ENCODE measurements around the gene FOXA2. TPM values are rescaled to one million over a fixed set of nuclear protein-coding genes. Genes with fewer than 3 reads are reported as not detected.

Gene FOXA2
- total and polyA plus RNA-seq, 2 of the 13 experiments (the other 11 are each of a cell fraction or from before 2014, with no cell fraction given) = 8.8 to 12.2 TPM

DNA sequence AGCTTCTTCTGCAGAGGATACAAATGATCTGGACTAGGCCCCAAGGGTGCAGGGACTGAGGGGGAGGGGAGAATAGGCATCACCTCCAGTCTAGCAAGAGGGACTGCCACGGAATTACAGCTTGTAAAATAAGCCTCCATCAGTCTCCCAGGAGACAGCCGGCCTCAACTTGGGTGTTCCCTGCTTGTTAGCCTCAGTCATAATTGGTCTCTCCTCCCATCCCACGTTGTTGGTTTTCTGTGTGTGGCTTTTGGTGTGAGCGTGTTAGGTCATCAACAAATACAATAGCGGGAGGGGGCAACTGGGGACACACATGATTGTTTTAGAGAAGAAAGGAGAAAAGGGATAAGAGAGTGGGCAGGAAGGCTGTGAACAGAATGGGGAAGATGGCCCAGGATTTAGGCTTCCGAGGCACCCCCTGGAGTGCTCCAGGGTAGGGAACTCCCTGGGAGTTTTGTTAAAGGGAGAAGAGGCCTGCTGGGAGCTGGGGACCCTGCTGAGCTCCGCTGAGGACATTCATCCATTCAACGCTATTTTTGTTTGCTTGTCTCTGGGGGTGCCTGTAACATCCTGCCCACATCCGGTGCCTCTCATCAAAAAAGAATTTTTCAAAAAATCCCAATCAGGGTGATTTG, 9.2 kb downstream of the FOXA2 start (continued):
- TF ChIP-seq, protein P1, sequence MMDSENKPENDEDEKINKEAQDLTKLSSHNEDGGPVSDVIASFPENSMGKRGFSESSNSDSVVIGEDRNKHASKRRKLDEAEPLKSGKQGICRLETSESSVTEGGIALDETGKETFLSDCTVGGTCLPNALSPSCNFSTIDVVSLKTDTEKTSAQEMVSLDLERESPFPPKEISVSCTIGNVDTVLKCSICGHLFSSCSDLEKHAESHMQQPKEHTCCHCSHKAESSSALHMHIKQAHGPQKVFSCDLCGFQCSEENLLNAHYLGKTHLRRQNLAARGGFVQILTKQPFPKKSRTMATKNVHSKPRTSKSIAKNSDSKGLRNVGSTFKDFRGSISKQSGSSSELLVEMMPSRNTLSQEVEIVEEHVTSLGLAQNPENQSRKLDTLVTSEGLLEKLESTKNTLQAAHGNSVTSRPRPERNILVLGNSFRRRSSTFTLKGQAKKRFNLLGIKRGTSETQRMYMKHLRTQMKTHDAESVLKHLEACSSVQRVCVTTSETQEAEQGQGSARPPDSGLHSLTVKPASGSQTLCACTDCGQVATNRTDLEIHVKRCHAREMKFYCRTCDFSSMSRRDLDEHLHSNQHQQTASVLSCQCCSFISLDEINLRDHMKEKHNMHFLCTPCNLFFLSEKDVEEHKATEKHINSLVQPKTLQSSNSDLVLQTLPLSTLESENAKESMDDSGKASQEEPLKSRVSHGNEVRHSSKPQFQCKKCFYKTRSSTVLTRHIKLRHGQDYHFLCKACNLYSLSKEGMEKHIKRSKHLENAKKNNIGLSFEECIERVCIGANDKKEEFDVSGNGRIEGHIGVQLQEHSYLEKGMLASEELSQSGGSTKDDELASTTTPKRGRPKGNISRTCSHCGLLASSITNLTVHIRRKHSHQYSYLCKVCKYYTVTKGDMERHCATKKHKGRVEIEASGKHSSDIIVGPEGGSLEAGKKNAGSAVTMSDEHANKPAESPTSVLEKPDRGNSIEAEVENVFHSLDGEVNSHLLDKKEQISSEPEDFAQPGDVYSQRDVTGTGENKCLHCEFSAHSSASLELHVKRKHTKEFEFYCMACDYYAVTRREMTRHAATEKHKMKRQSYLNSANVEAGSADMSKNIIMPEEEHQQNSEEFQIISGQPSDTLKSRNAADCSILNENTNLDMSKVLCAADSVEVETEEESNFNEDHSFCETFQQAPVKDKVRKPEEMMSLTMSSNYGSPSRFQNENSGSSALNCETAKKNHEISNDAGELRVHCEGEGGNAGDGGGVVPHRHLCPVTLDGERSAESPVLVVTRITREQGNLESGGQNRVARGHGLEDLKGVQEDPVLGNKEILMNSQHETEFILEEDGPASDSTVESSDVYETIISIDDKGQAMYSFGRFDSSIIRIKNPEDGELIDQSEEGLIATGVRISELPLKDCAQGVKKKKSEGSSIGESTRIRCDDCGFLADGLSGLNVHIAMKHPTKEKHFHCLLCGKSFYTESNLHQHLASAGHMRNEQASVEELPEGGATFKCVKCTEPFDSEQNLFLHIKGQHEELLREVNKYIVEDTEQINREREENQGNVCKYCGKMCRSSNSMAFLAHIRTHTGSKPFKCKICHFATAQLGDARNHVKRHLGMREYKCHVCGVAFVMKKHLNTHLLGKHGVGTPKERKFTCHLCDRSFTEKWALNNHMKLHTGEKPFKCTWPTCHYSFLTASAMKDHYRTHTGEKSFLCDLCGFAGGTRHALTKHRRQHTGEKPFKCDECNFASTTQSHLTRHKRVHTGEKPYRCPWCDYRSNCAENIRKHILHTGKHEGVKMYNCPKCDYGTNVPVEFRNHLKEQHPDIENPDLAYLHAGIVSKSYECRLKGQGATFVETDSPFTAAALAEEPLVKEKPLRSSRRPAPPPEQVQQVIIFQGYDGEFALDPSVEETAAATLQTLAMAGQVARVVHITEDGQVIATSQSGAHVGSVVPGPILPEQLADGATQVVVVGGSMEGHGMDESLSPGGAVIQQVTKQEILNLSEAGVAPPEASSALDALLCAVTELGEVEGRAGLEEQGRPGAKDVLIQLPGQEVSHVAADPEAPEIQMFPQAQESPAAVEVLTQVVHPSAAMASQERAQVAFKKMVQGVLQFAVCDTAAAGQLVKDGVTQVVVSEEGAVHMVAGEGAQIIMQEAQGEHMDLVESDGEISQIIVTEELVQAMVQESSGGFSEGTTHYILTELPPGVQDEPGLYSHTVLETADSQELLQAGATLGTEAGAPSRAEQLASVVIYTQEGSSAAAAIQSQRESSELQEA (CRISPR knock-in tag; IDR thresholded peaks at IDR 0.05; ENCODE audit: not compliant biosample characterization) = peak; percentile 61
- TF ChIP-seq SNRNP70 (IDR thresholded peaks at IDR 0.05; ENCODE audit: low read depth, low read length) (no peak), PHF8 (CRISPR knock-in tag; IDR thresholded peaks at IDR 0.05) (0 out of 2 replicates have a peak, but pooled peaks have one; percentile 19), CC2D1A (CRISPR knock-in tag; IDR thresholded peaks at IDR 0.05) (0 out of 2 replicates have a peak, but pooled peaks have one; percentile 48), ZNF101 (CRISPR knock-in tag; IDR thresholded peaks at IDR 0.05; ENCODE audit: borderline replicate concordance, low read depth) (0 out of 2 replicates have a peak, but pooled peaks have one; percentile 35), HDAC6 (IDR thresholded peaks at IDR 0.05; ENCODE audit: low read depth, low read length) (no peak), ZFP36L2 (CRISPR knock-in tag; IDR thresholded peaks at IDR 0.05) (no peak), KDM5B (CRISPR knock-in tag; IDR thresholded peaks at IDR 0.05; ENCODE audit: borderline replicate concordance) (peak; percentile 43; the same call in 1 of the 2 replicates), JUN (CRISPR knock-in tag; IDR thresholded peaks at IDR 0.05) (0 out of 2 replicates have a peak, but pooled peaks have one; percentile 61), ESRRA (CRISPR knock-in tag; IDR thresholded peaks at IDR 0.05; ENCODE audit: low read depth) (no peak), PHF5A (CRISPR knock-in tag; IDR thresholded peaks at IDR 0.05; ENCODE audit: low read depth, unreplicated experiment) (no peak), ZNF138 (CRISPR knock-in tag; IDR thresholded peaks at IDR 0.05; ENCODE audit: low read depth) (no peak), PRPF4 (IDR thresholded peaks at IDR 0.05; ENCODE audit: low read depth, low read length, poor library complexity, severe bottlenecking) (no peak), ZNF749 (CRISPR knock-in tag; IDR thresholded peaks at IDR 0.05; ENCODE audit: borderline replicate concordance) (no peak)
- TF ChIP-seq, protein P2, sequence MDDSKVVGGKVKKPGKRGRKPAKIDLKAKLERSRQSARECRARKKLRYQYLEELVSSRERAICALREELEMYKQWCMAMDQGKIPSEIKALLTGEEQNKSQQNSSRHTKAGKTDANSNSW (CRISPR knock-in tag; IDR thresholded peaks at IDR 0.05; ENCODE audit: borderline replicate concordance) = 0 out of 2 replicates have a peak, but pooled peaks have one; percentile 45
- TF ChIP-seq, protein P3, sequence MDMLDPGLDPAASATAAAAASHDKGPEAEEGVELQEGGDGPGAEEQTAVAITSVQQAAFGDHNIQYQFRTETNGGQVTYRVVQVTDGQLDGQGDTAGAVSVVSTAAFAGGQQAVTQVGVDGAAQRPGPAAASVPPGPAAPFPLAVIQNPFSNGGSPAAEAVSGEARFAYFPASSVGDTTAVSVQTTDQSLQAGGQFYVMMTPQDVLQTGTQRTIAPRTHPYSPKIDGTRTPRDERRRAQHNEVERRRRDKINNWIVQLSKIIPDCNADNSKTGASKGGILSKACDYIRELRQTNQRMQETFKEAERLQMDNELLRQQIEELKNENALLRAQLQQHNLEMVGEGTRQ (IDR thresholded peaks at IDR 0.05; ENCODE audit: low read depth, low read length) = no peak
- TF ChIP-seq, protein P3 (CRISPR knock-in tag; IDR thresholded peaks at IDR 0.05; ENCODE audit: borderline replicate concordance) = no peak
- TF ChIP-seq, protein P4, sequence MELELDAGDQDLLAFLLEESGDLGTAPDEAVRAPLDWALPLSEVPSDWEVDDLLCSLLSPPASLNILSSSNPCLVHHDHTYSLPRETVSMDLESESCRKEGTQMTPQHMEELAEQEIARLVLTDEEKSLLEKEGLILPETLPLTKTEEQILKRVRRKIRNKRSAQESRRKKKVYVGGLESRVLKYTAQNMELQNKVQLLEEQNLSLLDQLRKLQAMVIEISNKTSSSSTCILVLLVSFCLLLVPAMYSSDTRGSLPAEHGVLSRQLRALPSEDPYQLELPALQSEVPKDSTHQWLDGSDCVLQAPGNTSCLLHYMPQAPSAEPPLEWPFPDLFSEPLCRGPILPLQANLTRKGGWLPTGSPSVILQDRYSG (CRISPR knock-in tag; IDR thresholded peaks at IDR 0.05) = no peak
